PFSK-1 (cell line): ENCODE results near the gene HTR1A.

Source experiments
- FOXP2 ChIP-seq: optimal IDR thresholded peaks from 2 replicates; pipeline ENCODE3; 2011; ENCODE audit warnings: borderline replicate concordance, control low read depth, inconsistent platforms; ENCODE audit not compliant: insufficient read depth; ENCODE audit errors: extremely low read length, extremely low read depth
- POLR2AphosphoS5 ChIP-seq: IDR thresholded peaks from 2 replicates; pipeline ENCODE4 v1.6.1; 2012; ENCODE audit warnings: low read depth, mild to moderate bottlenecking, control low read depth, low read length, moderate library complexity
- REST ChIP-seq, 2 experiments: IDR thresholded peaks; 2 replicates each; pipeline versions ENCODE4 v1.6.1 to v1.8.0; 2011 to 2012; ENCODE audit warnings: low read depth in 2 of 2, low read length in 2 of 2, control low read depth in 1 of 2, inconsistent platforms in 1 of 2, mild to moderate bottlenecking in 1 of 2, moderate library complexity in 1 of 2; ENCODE audit not compliant: insufficient read depth in 1 of 2
- SIN3A ChIP-seq: IDR thresholded peaks from 2 replicates; pipeline ENCODE4 v1.6.1; 2012; ENCODE audit warnings: mild to moderate bottlenecking, low read length, moderate library complexity, borderline replicate concordance; ENCODE audit not compliant: insufficient read depth
- TAF1 ChIP-seq: IDR thresholded peaks from 2 replicates; pipeline ENCODE4 v1.6.1; 2012; ENCODE audit warnings: low read length, control low read depth, borderline replicate concordance; ENCODE audit not compliant: insufficient read depth

GRCh38 chr5:64000096-64000495 is 37.9 kb upstream of the HTR1A start:
- no peak for TF ChIP-seq REST (IDR thresholded peaks at IDR 0.05; ENCODE audit: insufficient read depth in 1 of 2, low read depth in 2 of 2, low read length in 2 of 2)
- no peak for TF ChIP-seq POLR2AphosphoS5
- no peak for TF ChIP-seq FOXP2
- TF ChIP-seq SIN3A: no peak
- no peak for TF ChIP-seq TAF1
